IPS-20b (cell line): ENCODE results near the gene EFNA3.

Source experiments
- H3K27ac ChIP-seq: one replicate; pipeline ENCODE4 v1.5.1; 2013; ENCODE audit warnings: low read length
- H3K27me3 ChIP-seq: 2 replicates; pipeline ENCODE4 v1.6.1; 2013; ENCODE audit warnings: mild to moderate bottlenecking, low read length, inconsistent platforms; ENCODE audit not compliant: insufficient read depth
- H3K36me3 ChIP-seq: 2 replicates; pipeline ENCODE4 v1.6.1; 2013; ENCODE audit warnings: low read depth, mild to moderate bottlenecking, inconsistent platforms, low read length, moderate library complexity; ENCODE audit not compliant: insufficient read depth
- H3K4me1 ChIP-seq: 2 replicates; pipeline ENCODE4 v1.6.1; 2013; ENCODE audit warnings: mild to moderate bottlenecking, control low read depth, inconsistent platforms, low read length, moderate library complexity; ENCODE audit not compliant: insufficient read depth
- H3K4me3 ChIP-seq: 2 replicates; pipeline ENCODE4 v1.5.1; 2013; ENCODE audit warnings: mild to moderate bottlenecking, low read length, inconsistent platforms
- H3K9ac ChIP-seq: 2 replicates; pipeline ENCODE4 v1.6.1; 2013; ENCODE audit warnings: low read depth, mild to moderate bottlenecking, inconsistent platforms, low read length, moderate library complexity
- H3K9me3 ChIP-seq: 2 replicates; pipeline ENCODE4 v1.6.1; 2013; ENCODE audit warnings: mild to moderate bottlenecking, low read depth, low read length, inconsistent platforms; ENCODE audit not compliant: insufficient read depth

Gene EFNA3

DNA sequence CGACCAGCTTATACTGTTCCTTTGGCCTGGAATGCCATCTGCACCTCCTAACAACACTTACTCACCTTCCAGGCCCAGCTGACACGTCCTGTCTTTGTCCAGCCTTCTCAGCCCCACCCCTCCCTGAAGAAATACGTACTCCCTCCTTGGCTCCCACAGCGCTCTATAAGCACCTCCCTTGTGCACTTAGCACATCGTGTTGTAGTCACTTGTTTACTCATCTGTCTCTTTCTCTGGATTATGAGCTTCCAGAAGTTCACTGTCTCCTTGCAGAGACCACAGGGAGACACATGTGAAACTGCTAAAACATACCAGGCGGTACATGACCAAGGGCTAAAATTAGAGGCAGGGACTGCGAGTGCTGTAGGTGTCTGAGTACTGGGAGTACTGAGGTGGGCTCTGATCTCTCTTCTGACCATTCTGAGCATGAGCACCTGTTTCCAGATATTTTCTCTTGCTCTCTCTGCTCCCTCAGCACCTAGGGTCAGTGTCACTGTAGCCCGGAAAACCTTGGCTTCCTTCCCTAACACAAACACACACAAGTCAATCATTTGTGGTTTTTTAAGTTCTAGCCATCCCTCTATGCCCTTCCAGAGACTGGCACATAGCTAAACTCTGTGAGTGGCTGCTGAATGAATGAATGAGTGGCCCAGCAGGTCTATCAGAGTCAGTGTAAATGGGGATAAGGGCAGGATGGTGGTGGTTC is 39.9 kb upstream of the EFNA3 start:
- Histone ChIP-seq H3K9me3 (no peaks in the 10 kb centered on the region), H3K4me3 (no peak overlapping the region), H3K4me1 (no peaks in the 10 kb centered on the region; the same call in 1 of the 2 replicates), H3K27ac (no peak overlapping the region), H3K27me3 (peaks cover 13% of the 10 kb centered on the region), H3K36me3 (no peaks in the 10 kb centered on the region), H3K9ac (no peak overlapping the region)

DNA sequence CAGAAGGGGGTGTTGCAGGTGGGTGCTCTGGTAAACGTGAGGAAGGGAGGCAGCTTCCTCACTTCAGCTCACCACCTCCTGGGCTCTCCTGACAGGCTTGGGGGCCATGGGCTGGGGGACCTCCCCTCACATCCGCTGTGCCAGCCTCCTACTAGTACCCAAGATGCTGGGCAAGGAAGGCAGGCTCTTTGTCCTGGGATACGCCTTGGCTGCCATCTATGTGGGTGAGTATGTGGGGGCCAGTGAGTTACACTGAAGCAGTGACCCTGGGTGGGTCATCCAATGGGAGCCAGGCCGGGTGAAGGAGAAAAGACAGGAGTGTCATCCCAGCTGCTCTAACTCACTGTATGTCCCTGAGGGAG is 39.3 kb upstream of the EFNA3 start:
- Histone ChIP-seq H3K9me3 (no peaks in the 10 kb centered on the region), H3K36me3 (no peaks in the 10 kb centered on the region), H3K27me3 (peaks cover 13% of the 10 kb centered on the region), H3K4me3 (no peak overlapping the region), H3K9ac (no peak overlapping the region), H3K4me1 (no peaks in the 10 kb centered on the region; the same call in 1 of the 2 replicates), H3K27ac (no peak overlapping the region)

DNA sequence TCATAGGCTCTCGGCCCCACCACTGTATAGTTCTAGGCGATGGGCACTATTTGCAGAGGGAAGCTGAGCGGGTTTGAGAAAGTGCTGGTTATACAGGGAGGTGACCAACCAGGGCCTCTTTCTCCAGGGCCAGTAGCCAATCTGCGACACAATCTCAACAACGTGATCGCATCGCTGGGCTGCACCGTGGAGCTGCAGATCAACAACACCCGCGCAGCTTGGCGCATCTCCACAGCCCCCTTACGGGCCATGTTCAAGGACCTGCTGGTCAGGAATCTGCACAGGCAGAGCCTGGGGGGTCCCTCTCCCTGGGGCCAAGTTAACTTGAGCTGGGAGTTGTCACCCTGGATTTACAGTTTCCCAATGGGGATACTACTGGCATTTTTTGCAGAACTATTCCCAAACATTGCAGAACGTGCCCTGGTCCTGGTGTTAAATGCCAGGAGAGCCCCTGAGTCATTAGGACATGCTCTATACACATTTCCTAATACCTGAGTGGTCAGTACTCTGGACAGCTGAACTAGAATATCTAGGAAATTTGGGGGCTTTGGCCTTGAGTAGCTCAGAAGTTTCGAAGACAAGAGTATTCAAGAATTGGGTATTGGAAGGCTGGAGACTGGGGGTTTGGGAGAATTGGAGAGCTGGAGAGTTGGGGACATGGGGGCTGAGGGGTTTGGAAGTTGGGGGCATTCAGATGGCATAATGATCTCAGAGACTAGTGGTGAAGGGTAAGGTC is 38.1 kb upstream of the EFNA3 start:
- Histone ChIP-seq H3K27ac (no peak overlapping the region), H3K9me3 (no peaks in the 10 kb centered on the region), H3K9ac (no peak overlapping the region), H3K27me3 (peaks cover 13% of the 10 kb centered on the region), H3K4me1 (peaks cover 7% of the 10 kb centered on the region), H3K4me3 (no peak overlapping the region), H3K36me3 (no peaks in the 10 kb centered on the region)

DNA sequence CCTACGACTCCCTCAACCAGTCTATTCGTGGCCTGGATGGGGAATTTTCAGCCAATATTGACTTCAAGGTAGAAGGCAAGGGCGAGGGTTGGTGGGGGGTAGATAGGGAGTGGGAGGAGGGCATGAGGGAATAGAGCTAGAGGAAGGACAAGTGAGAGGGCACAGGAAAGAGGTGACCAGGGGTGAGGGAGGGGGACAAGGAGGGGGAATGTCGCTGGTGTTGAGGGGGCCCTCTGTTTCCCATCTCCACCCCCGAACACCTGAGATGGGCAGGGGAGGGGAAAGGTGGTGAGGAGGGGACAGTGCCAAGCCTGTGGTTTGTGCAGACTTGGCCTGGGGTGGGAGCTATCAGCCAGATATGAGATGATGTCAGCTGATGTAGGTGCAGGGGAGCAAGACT is 35.8 kb upstream of the EFNA3 start:
- Histone ChIP-seq H3K27me3 (peaks cover 12% of the 10 kb centered on the region), H3K4me1 (peaks cover 7% of the 10 kb centered on the region), H3K27ac (no peak overlapping the region), H3K4me3 (no peak overlapping the region), H3K9me3 (no peaks in the 10 kb centered on the region), H3K9ac (no peak overlapping the region), H3K36me3 (no peaks in the 10 kb centered on the region)

DNA sequence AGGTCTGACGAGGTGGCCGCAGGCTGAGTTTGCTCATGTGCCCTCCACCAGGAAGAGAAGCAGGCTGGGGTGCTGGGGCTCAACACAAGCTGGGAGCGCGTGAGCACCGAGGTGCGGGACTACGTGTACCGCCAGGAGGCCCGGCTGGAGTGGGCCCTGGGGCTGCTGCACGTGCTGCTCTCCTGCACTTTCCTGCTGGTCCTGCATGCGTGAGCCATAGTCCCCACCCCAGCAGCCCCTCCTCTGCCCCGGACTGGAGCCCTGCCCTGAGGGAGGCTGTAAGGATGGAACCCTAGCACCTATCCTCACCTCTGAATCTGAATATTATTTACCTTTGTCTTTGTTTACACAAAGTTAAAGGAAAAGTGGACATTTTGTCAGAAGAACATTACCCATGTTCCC is 35.3 kb upstream of the EFNA3 start:
- no peaks in the 10 kb centered on the region for H3K36me3 ChIP-seq
- H3K27me3 ChIP-seq: peaks cover 7% of the 10 kb centered on the region
- H3K9ac ChIP-seq: no peak overlapping the region
- no peak overlapping the region for H3K4me3 ChIP-seq
- H3K4me1 ChIP-seq: peaks cover 7% of the 10 kb centered on the region
- no peaks in the 10 kb centered on the region for H3K9me3 ChIP-seq
- no peak overlapping the region for H3K27ac ChIP-seq

DNA sequence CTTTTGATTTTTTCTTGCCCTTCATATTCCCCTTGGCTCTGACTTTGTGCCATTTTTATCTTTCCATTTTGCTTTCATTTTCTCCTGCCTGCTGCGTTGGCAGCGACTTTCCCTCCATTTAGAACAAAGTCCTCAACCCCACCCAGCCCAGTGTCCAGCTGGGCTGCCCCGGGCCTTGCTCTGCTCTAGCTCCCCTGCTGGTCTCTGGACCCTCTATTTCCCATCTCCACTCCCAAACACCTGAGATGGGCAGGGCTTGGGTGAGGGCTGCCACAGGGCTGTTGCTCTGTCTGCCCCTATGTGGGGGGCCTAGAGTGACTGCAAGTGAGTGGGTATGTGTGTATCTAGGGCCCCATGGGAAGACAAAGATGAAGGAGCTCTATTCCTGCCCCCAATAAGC is 34.8 kb upstream of the EFNA3 start:
- no peak overlapping the region for H3K4me3 ChIP-seq
- H3K9me3 ChIP-seq: no peaks in the 10 kb centered on the region
- H3K9ac ChIP-seq: no peak overlapping the region
- H3K27me3 ChIP-seq: peaks cover 2% of the 10 kb centered on the region
- H3K27ac ChIP-seq: no peak overlapping the region
- no peaks in the 10 kb centered on the region for H3K36me3 ChIP-seq
- peaks cover 7% of the 10 kb centered on the region for H3K4me1 ChIP-seq

DNA sequence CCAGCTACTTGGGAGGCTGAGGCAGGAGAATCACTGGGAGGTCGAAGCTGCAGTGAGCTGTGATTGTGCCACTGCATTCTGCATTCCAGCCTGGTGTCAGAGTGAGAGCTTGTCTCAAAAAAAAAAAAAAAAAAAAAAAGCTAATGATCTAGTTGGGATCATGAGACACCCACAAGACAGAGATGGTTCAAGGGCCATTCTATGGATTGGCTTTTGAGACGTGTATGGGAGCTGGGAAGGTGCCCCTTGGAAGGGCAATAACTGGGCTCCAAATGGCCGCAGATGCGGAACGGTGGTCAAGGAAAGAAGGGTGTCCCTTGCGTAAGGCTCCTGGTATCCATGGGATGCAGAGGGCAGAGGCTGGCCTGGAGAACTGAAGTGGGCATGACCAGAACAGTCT is 34.3 kb upstream of the EFNA3 start:
- no peaks in the 10 kb centered on the region for H3K9me3 ChIP-seq
- H3K4me3 ChIP-seq: no peak overlapping the region
- H3K27ac ChIP-seq: no peak overlapping the region
- H3K27me3 ChIP-seq: no peaks in the 10 kb centered on the region; the same call in 1 of the 2 replicates
- no peaks in the 10 kb centered on the region for H3K36me3 ChIP-seq
- peaks cover 7% of the 10 kb centered on the region for H3K4me1 ChIP-seq
- H3K9ac ChIP-seq: no peak overlapping the region

DNA sequence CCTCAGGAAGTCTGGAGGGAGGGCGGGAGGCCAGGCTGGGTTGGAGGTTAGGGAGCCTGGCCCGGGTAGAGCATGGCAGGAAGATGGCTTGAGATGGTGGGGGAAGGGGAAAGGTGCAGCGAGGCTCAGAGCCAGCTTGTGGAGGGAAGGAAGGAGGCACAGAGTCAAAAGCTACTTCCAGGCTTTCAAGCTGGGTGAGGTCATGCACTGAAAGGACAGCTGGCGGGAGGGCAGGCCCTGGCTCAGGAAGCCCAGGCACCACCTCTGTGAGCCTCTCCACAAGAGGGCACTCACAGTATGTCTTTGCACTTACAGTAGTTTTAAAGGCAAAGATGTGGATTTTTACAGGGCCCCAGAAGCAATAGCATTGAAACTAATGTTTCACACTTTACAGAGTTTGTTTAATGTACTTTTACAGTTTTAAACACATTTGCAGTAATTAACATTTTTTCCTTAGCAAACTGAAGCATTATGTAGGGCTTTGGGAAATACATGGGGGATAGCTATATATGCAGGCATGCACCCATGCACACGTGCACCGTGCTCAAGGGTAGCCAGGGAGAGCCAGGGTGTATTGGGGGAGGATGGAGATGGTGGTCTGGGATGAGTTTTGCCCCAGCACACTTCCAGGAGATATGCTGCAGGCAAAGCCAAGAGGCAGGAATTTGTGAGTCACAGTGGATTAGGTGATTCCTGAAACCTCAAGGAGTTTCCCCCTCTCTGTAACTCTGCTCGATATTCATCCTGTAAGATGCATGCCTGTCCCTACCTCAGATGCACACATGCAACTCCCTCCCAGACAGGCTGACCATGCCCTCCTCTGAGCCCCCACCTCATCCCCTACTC is 33.6 kb upstream of the EFNA3 start:
- H3K27ac ChIP-seq: no peak overlapping the region
- H3K9me3 ChIP-seq: no peaks in the 10 kb centered on the region
- peaks cover 11% of the 10 kb centered on the region for H3K4me1 ChIP-seq
- H3K9ac ChIP-seq: no peak overlapping the region
- no peaks in the 10 kb centered on the region for H3K36me3 ChIP-seq
- no peak overlapping the region for H3K4me3 ChIP-seq
- H3K27me3 ChIP-seq: peaks cover 4% of the 10 kb centered on the region

DNA sequence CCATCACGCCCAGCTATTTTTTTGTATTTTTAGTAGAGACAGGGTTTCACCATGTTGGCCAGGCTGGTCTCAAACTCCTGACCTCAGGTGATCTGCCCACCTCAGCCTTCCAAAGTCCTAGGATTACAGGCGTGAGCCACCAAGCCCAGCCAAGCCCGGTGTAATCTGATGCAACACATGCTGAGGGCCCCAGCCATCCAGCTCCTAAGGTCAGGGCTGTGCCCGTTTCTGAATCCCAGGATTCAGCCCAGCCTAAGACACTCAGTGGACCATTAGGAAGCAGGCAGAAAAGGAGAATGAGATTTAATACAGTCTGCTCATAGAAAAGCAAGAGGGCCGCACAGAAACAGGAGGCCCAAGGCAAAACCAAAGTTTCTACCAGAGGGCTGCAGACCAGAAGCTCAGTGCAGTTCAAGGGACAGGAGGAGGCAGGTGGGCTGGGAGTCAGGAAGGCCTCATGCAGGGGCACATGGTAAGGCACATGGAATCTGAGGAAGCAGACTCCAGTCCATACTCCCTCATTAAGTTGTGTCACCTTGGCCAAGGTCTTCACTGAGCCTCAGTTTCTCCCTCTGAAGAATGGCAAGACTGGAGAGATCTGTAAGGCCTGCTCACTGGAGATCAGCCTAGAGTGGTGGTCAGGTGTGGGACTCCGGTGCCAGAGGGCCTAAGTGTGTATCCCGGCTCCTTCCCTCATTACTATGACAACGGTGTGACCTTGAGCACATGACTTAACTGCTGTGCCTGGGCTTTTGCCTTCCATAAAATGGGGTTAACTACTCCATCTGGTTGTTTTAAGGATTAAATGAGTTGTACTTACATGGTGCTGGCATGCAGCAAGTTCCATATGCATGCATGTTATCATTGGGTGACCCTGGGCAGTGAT is 29.9 kb upstream of the EFNA3 start:
- Histone ChIP-seq H3K9ac (no peak overlapping the region), H3K27ac (no peak overlapping the region), H3K4me1 (peaks cover 14% of the 10 kb centered on the region), H3K36me3 (no peaks in the 10 kb centered on the region), H3K4me3 (no peak overlapping the region), H3K27me3 (peaks cover 28% of the 10 kb centered on the region), H3K9me3 (no peaks in the 10 kb centered on the region)

DNA sequence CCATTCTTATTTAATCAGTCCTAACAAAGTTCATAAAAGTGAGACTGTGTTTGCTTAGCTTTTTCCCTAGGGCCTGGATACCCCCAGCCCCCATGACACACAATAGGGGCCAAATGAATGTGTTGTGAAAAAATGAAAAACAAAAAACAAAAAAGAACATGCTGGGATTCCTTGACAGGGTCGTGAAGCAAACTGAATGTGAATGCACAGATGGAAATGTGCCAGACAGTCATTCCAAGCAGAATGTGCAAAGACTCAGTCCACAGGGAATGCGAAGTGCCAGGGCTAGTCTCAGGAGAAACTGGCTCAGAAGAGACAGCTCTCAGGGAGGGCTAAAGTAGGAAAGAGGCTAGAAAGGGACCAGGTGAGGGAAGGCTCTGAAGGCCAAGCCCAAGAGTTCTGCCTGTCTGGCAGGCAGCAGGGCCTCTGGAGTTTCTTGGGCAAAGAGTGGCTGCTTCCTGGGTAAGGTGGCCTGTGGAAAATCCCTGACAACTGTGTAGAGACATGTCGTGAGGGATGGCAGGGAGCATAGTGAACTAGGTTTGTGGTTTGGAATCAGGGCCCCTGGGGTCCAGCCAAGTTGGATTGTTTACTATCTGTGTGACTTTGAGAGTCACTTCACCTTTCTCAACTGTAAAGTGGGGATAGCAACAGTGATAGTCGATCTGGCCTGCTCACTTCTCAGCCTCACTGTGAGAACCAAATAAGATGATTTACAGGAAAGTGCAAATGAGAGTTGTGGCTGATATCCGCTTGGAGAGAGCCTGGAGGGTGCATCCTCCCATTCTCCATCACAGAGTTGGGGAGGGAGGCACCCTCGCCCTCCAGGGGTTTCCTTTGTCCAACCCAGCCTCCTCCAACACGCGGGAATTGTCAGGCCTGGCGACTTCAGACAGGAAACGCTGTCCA is 28.7 kb upstream of the EFNA3 start:
- Histone ChIP-seq H3K4me3 (peak overlapping the region; percentile 86; the same call in 1 of the 2 replicates), H3K36me3 (no peaks in the 10 kb centered on the region), H3K27me3 (peaks cover 29% of the 10 kb centered on the region), H3K4me1 (peaks cover 11% of the 10 kb centered on the region), H3K27ac (no peak overlapping the region), H3K9me3 (no peaks in the 10 kb centered on the region), H3K9ac (peak overlapping the region; percentile 63; the same call in 1 of the 2 replicates)
